ELF-1 (cell line): ENCODE results near the gene DHH.
"Not testable (repeated sequence)": the region's sequence is repeated elsewhere in the genome, so short reads cannot be mapped to it uniquely, and the experiment has no call there.

Experiments used
- DNase-seq: peaks from one replicate; pipeline ENCODE4 v3.0.0-alpha.2; 2016; ENCODE audit warnings: low read depth, low spot score

Gene DHH

DNA sequence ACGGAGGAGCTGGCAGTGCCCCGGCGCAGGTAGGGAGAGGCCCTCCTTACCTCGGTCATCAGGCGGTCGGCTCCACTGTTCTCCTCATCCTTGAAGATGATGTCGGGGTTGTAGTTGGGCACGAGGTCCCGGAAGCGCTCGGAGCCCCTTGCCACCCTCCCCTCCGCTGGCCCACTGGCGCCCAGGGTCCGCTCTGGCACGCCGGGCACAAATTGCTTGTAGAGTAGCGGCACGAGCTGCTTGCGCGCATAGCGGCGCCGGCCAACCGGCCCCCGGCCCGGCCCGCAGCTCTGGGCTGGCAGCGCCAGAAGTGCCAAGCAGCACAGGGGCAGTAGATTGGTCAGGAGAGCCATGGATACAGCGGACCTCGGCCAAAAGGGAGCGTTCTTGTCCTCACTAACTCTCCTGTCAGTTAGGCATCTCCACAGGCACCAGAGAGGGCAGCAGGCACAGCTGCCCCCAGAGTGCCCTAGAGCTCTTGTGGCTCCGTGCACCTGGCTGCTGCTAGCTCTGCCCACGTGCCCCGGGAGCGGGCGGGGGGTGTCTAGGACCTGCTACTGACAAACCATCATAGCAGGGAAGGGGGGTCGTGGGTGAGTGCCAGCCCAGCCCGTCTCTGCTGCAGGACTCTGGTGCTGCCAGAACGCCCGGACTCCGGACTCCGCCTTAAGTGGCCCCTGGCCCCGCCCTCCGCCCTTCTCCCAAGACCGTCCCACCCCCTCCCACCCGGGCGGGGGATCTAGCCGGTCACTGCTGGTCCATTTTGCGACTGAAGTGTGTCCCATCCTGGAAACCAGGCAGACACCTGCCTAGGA is at the start of gene DHH:
TSS of gene DHH (minus strand) at position 642 of the 815 bp plus-strand sequence. CDS start at position 353, 289 bp downstream.
- peak; percentile 40 for DNase-seq

DNA sequence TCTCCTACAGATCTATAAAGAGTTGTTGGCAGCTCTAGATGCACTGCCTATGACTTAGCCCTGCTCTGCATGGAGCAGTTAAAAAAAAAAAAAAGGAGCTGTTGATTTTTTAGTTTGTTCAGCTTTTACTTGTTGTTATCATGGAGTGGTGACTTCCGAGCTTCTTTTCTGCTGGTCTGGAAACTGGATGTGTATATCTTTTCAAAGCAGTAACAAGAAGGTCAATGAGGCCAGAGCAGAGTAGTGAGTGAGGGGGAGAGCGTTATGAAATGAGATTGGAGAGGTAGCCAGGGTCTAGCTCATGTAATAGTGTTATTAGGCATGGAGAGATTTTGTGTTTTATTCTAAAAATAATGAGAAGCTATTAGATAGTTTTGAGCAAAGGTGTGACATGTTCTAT is 49.8 kb upstream of the DHH start:
- no peak for DNase-seq

DNA sequence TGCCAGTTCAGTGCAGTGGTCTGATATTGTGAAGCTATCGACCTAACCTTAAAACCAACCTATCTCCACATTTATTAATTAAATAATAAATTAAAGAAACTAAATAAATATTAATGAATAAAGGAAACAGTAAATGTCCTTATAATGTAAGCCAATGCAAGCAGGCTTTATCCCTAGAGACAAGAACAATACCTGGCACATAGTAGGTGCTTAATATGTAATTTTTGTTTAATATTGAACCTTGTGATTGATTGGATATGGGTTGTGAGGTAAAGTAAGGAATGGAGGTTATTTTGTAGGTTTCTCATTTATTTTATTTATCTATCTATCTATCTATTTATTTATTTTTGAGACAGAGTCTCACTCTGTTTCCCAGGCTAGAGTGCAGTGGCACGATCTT is 44.4 kb upstream of the DHH start:
- no peak for DNase-seq

DNA sequence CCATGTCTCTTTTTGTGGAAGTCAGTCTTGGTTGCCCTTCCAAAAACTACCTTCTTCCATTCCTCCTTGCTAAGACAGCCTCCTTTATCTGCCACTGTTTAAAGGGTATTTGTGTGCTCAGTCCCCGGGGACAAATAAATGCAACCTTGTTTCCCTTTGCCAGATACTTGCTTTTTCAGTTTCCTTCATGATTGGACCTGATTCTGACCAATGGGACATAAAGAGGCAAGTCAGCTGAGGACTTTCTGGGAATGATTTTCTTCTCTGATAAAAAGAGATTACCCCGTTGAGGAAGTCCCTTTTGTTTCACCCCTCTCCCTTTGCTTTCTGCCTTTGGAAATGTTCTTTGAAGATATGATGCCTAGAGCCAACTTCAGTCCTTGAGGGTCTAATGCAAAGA is 44.0 kb upstream of the DHH start:
- DNase-seq, result no peak

DNA sequence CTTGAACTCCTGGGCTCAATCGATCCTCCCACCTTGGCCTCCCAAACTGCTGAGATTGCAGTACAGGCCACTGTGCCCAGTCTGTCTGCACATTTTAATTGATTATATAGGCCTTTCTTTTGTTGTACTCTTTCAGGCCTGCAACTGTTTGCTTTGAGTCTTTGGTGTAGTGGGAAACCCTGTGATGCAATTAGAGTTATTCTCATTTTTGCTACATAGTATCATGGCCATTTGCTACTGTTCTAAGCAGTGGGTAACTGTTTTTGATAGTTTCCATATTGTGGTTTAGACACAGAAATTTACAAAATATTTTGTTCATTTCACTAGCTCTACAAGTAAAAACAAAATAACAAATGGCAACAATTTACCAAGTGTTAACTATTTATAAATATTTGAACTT is 42.9 kb upstream of the DHH start:
- DNase-seq, result no peak

DNA sequence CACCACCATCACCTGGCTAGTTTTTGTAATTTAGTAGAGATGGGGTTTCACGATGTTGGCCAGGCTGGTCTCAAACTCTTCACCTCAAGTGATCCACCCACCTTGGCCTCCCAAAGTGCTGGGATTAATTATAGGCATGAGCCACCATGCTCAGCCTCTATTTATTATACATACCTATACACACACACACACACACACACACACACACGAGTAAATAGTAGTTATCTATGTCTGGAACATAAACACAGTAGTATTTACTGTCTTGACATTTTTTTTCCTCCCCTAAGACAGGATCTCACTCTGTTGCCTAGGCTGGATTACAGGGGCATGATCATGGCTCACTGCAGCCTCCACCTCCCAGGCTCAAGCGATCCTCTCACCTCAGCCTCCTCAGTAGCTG is 42.4 kb upstream of the DHH start:
- not testable (repeated sequence) for DNase-seq

DNA sequence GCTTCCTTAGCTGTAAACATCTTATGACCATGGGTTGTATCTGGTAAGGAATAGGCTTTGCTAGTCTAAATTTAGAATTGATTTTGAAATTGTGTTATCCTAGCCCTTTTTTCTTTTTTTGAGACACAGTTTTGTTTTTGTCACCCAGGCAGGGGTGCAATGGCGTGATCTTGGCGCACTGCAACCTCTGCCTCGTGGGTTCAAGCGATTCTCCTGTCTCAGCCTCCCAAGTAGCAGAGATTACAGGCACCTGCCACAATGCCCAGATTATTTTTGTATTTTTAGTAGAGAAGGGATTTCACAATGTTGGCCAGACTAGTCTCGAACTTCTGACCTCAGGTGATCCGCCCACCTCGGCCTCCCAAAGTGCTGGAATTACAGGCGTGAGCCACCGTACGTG is 39.0 kb upstream of the DHH start:
- DNase-seq, result no peak

DNA sequence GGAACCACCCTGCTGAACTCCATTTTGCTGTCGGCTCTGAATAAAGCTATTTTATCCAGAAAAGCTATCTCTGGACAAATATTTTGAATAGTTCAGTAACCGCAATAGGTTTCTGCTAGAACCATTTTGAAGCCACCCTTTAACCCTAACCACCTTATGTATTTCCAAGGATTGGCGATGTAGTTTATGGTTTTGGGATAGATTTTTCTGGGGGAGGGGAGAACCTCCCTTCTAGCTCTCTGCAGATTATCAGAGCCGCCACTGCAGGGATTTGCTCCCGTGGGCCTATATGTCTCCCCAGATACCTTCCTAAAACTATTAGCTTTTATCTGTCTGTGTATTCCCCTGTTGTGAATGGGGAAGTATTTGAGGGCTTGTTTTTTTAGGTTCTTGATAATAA is 38.4 kb upstream of the DHH start:
- no peak for DNase-seq

DNA sequence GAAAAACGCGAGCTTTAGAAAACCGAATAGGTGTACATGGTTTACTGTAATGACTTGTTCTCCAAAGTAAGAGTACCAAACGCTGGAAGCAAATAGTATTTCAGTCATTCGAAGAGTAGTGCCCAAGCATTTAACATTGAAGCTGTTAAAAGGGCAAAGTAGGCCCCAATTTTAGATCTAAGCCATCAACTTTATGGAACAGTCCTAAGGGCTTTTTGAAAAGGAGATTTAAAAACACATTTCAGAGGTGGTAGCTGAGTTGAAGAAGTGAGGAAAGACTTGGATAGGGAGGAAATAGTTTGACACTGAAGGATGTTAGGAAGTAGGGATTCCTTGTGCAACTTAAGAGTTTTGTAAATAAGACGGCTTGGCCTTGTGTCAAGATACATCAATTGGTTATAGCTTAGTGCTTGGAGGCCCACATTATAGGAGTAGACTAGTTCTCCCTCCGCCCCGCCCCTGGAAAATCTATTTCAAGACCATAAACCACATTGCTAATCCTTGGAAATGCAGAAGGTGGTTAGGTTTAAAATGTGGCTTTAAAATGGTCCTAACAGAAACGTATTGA is 37.4 kb upstream of the DHH start:
- DNase-seq, result no peak

DNA sequence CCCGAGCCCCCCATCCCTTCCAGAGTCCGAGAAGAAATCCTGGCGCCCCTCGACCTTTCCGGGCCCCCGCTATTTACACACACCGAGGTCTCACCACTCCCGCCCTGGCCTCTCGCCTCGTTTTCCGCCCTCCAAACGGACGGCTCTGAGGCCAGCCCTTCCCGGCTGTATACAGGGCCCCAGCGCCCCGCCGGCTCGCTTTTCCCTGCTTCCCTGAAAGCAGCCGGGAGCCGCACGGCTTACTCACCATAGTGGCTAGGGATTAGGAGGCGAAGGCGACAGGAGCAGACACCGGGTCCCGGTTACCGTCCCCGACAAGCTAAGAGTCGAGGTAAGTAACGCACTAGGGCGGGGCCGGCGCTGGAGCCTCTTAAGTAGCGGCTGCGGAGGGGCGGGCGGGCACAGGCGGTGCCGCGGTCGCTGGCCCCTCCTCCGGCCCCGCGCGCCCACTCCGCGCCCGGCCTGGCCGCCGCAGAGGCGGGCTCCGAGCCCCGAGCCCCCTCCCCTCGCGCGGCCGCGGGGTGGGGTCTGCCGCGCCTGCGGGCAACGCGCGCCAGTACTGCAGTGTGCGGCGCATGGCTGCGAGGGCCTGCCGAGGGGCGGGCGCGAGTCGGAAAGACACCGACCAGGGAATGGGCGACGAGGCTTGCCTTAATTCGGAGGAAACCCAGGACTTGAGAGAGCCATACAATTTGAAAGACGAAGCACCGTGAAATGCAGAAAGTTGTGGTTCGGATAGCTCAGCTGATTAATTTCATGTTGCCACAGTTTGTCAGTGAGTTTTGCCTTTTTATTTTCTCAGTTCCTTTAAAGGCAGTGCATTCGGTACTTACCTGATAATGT is 36.7 kb upstream of the DHH start, which contains the start of gene TUBA1B:
TSS of gene TUBA1B (minus strand) at position 345 of the 843 bp plus-strand sequence. CDS start at position 250, 95 bp downstream.
- peak; percentile 90 for DNase-seq

DNA sequence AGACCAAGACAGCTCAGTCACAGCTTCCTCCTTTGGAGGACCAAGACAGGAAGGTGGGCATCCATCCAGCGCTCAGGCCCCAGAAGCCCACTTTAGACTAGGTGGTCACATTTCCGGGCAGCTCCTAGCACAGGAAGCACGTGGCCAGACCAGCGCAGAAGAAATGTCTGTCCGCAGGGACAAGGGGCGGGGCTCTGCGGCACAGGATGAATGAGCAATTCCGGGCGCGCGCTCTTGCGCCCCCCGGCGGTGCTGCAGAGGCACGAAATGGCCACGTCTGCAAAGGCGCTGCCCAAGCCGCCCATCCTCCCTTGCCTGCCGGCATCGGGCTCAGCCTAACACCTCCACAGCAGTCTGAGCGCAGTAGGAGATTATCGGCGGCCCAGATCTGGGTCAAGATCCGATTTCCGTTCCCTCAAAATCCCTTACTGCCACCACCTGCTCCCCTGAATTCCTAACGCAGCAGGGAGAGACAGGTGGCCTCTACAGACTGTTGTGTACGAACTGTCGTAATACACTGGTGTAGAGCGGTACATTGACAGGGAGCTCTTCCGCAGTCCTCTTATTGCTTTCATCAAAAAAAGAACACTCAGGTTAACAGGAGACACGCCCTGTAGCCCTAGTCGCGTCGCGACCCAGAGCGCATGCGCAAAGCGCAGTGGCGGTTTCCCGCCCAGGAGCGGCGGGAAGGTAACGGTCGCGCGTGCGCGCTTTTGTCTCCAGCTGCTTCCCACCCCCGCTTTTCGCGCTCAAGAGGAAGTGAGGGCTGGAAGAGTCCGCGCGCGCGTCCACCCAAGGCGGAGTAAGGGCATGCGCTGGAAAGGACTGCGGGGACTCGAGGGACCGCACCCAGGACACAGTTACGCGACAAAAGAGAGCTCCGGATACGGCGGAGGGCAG is 35.8 kb upstream of the DHH start:
- DNase-seq, result peak; percentile 96

DNA sequence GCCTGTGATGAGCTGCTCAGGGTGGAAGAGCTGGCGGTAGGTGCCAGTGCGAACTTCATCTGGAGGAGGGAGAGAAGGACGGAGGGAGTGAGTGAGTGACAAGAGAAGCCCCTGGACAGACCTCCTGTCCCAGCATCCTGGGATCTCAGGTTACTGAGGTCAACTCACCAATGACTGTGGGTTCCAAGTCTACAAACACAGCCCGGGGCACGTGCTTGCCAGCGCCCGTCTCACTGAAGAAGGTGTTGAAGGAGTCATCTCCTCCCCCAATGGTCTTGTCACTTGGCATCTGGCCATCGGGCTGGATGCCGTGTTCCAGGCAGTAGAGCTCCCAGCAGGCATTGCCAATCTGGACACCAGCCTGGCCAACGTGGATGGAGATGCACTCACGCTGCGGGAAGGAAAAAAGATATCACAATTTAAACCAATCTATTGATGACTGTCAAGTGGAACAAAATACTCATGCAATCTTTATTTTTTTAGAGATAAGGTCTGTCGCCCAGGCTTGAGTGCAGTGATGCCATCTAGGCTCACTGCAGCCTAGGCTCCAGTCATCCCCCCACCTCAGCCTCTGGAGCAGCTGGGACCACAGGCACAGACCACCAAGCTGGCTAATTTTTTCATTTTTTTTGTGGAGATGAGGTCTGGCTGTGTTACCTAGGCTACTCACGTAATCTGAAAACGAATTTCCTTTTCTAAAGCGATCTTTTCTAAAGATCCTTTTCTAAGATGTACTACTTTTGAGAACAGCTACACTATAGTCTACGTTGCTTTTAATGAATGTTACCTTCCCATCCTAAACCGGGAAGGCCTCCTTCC is 34.9 kb upstream of the DHH start:
- no peak for DNase-seq

DNA sequence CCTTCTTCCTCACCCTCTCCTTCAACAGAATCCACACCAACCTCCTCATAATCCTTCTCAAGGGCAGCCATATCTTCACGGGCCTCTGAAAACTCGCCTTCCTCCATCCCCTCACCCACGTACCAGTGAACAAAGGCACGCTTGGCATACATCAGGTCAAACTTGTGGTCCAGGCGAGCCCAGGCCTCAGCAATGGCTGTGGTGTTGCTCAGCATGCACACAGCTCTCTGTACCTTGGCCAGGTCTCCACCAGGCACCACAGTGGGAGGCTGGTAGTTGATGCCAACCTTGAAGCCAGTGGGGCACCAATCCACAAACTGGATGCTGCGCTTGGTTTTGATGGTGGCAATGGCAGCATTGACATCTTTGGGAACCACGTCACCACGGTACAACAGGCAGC is 33.4 kb upstream of the DHH start:
- DNase-seq, result not testable (repeated sequence)

DNA sequence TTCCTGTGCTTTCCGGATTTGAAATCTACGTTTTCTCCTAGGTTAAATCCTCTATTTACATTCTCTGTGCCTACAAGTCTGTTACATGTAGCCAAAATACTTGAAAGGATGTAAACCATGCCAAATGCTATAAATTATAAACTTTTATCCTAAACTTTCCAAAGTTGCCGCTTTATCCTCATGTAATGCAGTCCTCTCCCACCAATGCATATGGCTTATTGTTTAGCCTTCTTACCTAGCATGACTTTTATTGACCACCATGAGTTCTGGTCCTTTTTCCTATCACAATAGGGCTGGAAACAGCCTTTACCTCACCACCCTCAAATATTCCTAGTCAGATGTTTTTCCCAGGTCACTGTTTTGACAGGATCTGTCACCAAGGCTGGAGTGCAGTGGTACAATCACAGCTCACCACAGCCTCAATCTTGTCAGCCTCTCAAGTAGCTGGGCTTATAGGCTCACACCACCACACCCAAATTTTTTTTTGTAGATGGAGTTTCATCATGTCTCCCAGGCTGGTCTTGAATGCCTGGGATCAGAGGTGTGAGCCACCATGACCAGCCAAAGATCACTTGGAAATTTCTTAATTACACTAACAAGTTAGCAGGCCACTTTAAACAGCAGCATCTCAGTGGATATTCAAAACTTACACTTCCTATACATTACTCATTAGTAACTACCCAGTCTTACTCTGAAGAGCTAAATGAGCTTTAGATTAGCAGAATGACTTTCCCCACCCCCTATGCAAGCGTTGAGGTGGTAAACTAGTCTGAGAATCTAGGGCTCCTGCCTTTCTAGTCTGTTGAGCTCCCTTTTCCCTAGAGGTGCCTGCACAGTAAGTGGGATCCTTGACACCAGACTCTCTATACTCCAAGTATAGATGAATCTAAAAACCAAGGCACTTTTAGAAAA is 32.5 kb upstream of the DHH start:
- DNase-seq, result peak; percentile 30

DNA sequence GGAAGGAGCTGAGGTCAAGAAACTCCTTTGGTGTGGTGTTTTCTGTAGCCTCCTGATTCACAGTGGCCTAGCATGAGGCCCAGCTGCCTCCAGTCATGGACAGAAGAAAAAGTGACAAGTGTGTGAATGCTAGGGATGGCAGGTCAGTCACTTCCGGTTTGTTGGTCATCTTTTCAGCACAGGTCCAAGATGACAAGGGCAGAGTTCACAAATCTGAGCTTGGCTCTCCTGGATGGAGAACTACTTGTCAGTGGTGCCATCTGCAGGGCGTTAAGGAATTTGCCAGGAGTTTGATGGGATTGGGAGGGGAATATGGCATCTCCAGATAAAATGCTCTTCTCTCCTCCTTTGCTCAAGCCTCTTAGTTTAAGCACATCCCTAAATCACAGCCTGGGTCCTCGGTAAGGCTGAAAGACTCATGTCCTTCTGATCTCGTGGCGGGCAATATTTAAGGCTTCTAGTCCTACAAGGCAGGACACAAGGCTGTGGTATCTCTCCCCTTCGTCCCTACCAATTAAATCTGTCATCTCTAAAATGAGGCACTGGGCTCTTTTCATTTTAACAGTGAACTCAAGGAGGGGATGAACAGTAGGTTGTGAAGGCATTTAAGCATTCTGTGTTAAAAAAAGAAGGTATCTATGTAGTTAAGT is 26.6 kb upstream of the DHH start:
- peak; percentile 60 for DNase-seq

DNA sequence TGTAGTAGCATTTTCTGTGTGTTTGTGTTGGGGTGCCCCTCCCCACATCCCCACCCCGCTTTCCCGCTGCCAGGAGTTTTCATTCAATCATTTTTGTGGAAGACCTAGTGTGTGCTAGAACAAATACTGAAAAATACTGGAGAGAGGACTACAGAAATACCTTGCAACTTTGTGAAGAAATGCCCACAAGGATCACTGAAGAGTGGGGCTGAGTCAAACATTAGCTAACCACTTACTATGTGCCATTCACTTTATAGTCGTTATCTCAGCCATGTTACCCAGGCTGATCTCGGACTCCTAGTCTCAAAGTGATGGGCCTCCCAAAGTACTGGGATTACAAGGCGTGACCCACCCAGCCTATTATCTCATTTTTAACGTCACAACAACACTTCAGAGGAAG is 16.6 kb upstream of the DHH start:
- DNase-seq, result no peak

DNA sequence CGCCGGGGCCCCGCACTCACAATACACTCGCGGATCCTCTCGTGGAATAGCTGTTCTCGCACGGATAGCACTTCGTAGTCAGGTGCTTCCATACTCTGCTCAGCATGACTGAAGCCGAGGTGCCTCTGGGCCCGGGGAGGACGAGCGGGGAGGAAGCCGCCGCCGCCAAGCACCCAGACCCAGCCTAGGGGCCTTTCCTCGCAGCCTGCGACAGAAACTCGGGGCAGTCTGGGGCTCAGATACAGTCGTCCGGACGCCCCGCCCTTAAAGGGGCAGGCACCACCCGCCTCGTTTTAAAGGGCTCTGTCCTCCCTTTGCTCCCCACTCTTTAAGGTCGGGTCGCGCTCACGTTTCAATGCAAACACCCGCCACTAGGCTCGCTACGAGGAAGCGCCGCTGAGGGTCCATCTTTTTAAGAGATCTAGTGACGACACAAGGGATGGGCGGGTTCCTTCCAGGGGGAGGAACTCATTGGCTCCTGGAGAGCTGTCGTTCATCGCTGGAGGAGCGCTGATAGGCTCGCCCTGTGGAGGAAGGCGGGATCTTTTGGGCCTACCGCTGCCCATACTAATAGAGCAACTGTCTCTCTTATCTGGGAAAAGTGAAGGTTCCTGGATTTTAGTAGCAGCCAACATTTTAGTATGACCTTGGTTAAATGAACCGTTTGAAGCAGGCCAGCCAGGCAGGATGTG is 16.0 kb upstream of the DHH start, which contains the start of gene LMBR1L:
TSS of gene LMBR1L (minus strand) at position 384 of the 692 bp plus-strand sequence. CDS start at position 92, 292 bp downstream.
- peak; percentile 98 for DNase-seq
